Epithelial cell of prostate (primary cell): ENCODE data around the gene LTBP1.
"Not testable (repeated sequence)": the region's sequence is repeated elsewhere in the genome, so short reads cannot be mapped to it uniquely, and the experiment has no call there.

Experiments
- DNase-seq: peaks from one replicate; pipeline ENCODE4 v3.0.0-alpha.2; 2011; ENCODE audit warnings: low read depth, low spot score
- H3K27ac ChIP-seq: fragments of 450-650 bp; 2 replicates; pipeline ENCODE4 v1.5.1; 2017; ENCODE audit warnings: mild to moderate bottlenecking

The LTBP1 gene

GRCh38 chr2:32958821-32959220 is 12.1 kb downstream of the LTBP1 start:
- no peak overlapping the region for H3K27ac ChIP-seq
- DNase-seq, result no peak

- no peak overlapping the region for H3K27ac ChIP-seq
- no peak for DNase-seq
Measured at GRCh38 chr2:32960238-32960637, 13.5 kb downstream of the LTBP1 start.

- no peak overlapping the region for H3K27ac ChIP-seq
- DNase-seq, result no peak
Measured at GRCh38 chr2:32960647-32961403, 14.1 kb downstream of the LTBP1 start.

- H3K27ac ChIP-seq, result no peak overlapping the region
- no peak for DNase-seq
Measured at GRCh38 chr2:32962690-32963089, 15.9 kb downstream of the LTBP1 start.

- H3K27ac ChIP-seq, result no peak overlapping the region
- DNase-seq, result no peak
Measured at GRCh38 chr2:32963941-32964340, 17.2 kb downstream of the LTBP1 start.

- DNase-seq, result no peak
- no peak overlapping the region for H3K27ac ChIP-seq
Measured at GRCh38 chr2:32965523-32966171, 18.9 kb downstream of the LTBP1 start.

- no peak overlapping the region for H3K27ac ChIP-seq
- DNase-seq, result no peak
Measured at GRCh38 chr2:32969444-32970162, 22.9 kb downstream of the LTBP1 start.

- not testable (repeated sequence) for DNase-seq, H3K27ac ChIP-seq
Measured at GRCh38 chr2:32973772-32974171, 27.0 kb downstream of the LTBP1 start.

- H3K27ac ChIP-seq, result no peak overlapping the region
- no peak for DNase-seq
Measured at GRCh38 chr2:32976409-32977063, 29.8 kb downstream of the LTBP1 start.

GRCh38 chr2:32977228-32977758 is 30.5 kb downstream of the LTBP1 start:
- DNase-seq, result peak; percentile 78
- H3K27ac ChIP-seq, result no peak overlapping the region

GRCh38 chr2:32981612-32982011 is 34.9 kb downstream of the LTBP1 start:
- no peak overlapping the region for H3K27ac ChIP-seq
- no peak for DNase-seq

GRCh38 chr2:32983193-32983924 is 36.6 kb downstream of the LTBP1 start:
- H3K27ac ChIP-seq, DNase-seq: not testable (repeated sequence)

- no peak overlapping the region for H3K27ac ChIP-seq
- no peak for DNase-seq
Measured at GRCh38 chr2:32986480-32986879, 39.7 kb downstream of the LTBP1 start.

GRCh38 chr2:32988525-32988924 is 41.8 kb downstream of the LTBP1 start:
- H3K27ac ChIP-seq, result no peak overlapping the region
- no peak for DNase-seq

- no peak for DNase-seq
- no peak overlapping the region for H3K27ac ChIP-seq
Measured at GRCh38 chr2:32990556-32990955, 43.8 kb downstream of the LTBP1 start.

GRCh38 chr2:32991091-32991845 is 44.5 kb downstream of the LTBP1 start:
- no peak overlapping the region for H3K27ac ChIP-seq
- DNase-seq, result no peak

GRCh38 chr2:32993005-32993539 is 46.3 kb downstream of the LTBP1 start:
- H3K27ac ChIP-seq, result no peak overlapping the region
- DNase-seq, result no peak

GRCh38 chr2:32997705-32998104 is 51.0 kb downstream of the LTBP1 start:
- H3K27ac ChIP-seq, result no peak overlapping the region
- DNase-seq, result no peak

- H3K27ac ChIP-seq, result no peak overlapping the region
- no peak for DNase-seq
Measured at GRCh38 chr2:33000986-33001385, 54.2 kb downstream of the LTBP1 start.
